H1 (cell line): ENCODE data around the gene CST8. TPM values are rescaled to one million over a fixed set of nuclear protein-coding genes. Genes with fewer than 3 reads are reported as not detected.

Experiments used
- CTCF ChIA-PET: fragments of 300-600 bp; sonication (Branson Sonifier 250); formaldehyde crosslinking; loops from one replicate; lab custom pipeline; 2021; ENCODE audit not compliant: partially characterized antibody; lab: Charles Lee
- POLR2A ChIA-PET: fragments of 300-600 bp; sonication (Branson Sonifier 250); formaldehyde crosslinking; loops from one replicate; lab custom pipeline; 2021; ENCODE audit warnings: inconsistent platforms; ENCODE audit not compliant: partially characterized antibody; lab: Charles Lee
- DNase-seq, 2 experiments: peaks; one replicate each; pipeline versions ENCODE4 v3.0.0 to v3.0.0-alpha.2; 2010 to 2022; ENCODE audit warnings: low spot score in 2 of 2, low read depth in 1 of 2, mixed read lengths in 1 of 2
- FAIRE-seq: peaks from 2 replicates; lab custom pipeline; 2011; peaks lifted over from hg19 to GRCh38; lab: Jason Lieb, UNC
- H2AFZ ChIP-seq: 2 replicates; pipeline ENCODE4 v1.8.1; 2012; ENCODE audit warnings: low read length, inconsistent platforms
- H2AK5ac ChIP-seq: 2 replicates; pipeline ENCODE4 v1.6.1; 2013; ENCODE audit warnings: low read depth, low read length
- H2BK120ac ChIP-seq: replicated peaks from 2 replicates; pipeline ENCODE3; 2013; ENCODE audit warnings: low read depth, low read length, inconsistent platforms
- H2BK12ac ChIP-seq: 2 replicates; pipeline ENCODE4 v1.6.1; 2013; ENCODE audit warnings: low read depth, low read length
- H2BK15ac ChIP-seq: 2 replicates; pipeline ENCODE4 v1.6.1; 2013; ENCODE audit warnings: low read length
- H2BK20ac ChIP-seq: 2 replicates; pipeline ENCODE4 v1.6.1; 2013; ENCODE audit warnings: low read length
- H2BK5ac ChIP-seq: 2 replicates; pipeline ENCODE4 v1.6.1; 2013; ENCODE audit warnings: low read depth, low read length
- H3K14ac ChIP-seq: 2 replicates; pipeline ENCODE4 v1.6.1; 2013; ENCODE audit warnings: inconsistent platforms; ENCODE audit not compliant: insufficient read length
- H3K18ac ChIP-seq: 2 replicates; pipeline ENCODE4 v1.6.1; 2013; ENCODE audit warnings: low read length; ENCODE audit errors: extremely low read depth
- H3K23ac ChIP-seq: 2 replicates; pipeline ENCODE4 v1.6.1; 2013; ENCODE audit warnings: inconsistent platforms; ENCODE audit not compliant: insufficient read length
- H3K23me2 ChIP-seq: 2 replicates; pipeline ENCODE4 v1.6.1; 2013; ENCODE audit warnings: low read depth, low read length
- H3K27ac ChIP-seq: 2 replicates; pipeline ENCODE4 v1.6.1; 2011; ENCODE audit warnings: low read depth, low read length, inconsistent platforms
- H3K27me3 ChIP-seq, 4 experiments: replicated peaks in 1 of 4; 1 replicate in 1 of 4; 2 replicates in 3 of 4; pipeline versions ENCODE4 v1.6.1 to v1.8.1; 2011 to 2013; ENCODE audit warnings: low read length in 3 of 4, mild to moderate bottlenecking in 3 of 4, inconsistent platforms in 2 of 4, mixed read lengths in 2 of 4, moderate library complexity in 1 of 4; ENCODE audit not compliant: control insufficient read depth in 3 of 4, insufficient read depth in 3 of 4; ENCODE audit errors: extremely low read depth in 1 of 4
- H3K36me3 ChIP-seq, 4 experiments: 2 replicates each; pipeline versions ENCODE4 v1.6.1 to v1.8.1; 2011 to 2013; ENCODE audit warnings: mild to moderate bottlenecking in 4 of 4, low read length in 3 of 4, moderate library complexity in 2 of 4, control low read depth in 1 of 4, inconsistent platforms in 1 of 4; ENCODE audit not compliant: insufficient read depth in 4 of 4, control insufficient read depth in 2 of 4
- H3K4ac ChIP-seq: replicated peaks from 2 replicates; pipeline ENCODE3; 2013; ENCODE audit warnings: low read length, low read depth, mixed read lengths, inconsistent platforms; ENCODE audit not compliant: insufficient read length
- H3K4me1 ChIP-seq, 4 experiments: replicated peaks in 1 of 4; 1 replicate in 1 of 4; 2 replicates in 3 of 4; pipeline versions ENCODE4 v1.6.1 to v1.8.1; 2011 to 2013; ENCODE audit warnings: low read length in 3 of 4, inconsistent platforms in 2 of 4, mixed read lengths in 1 of 4; ENCODE audit not compliant: insufficient read depth in 4 of 4, control insufficient read depth in 3 of 4
- H3K4me2 ChIP-seq, 2 experiments: 2 replicates each; pipeline versions ENCODE4 v1.6.1 to v1.8.1; 2011 to 2013; ENCODE audit warnings: low read depth in 2 of 2, low read length in 2 of 2, control low read depth in 1 of 2, inconsistent platforms in 1 of 2, mild to moderate bottlenecking in 1 of 2; ENCODE audit not compliant: insufficient read depth in 1 of 2
- H3K4me3 ChIP-seq, 4 experiments: fragments of 200-600, 300-600 bp in 1 of 4; sonication (generic), shearing (Covaris generic), sonication (Bioruptor Twin) in 1 of 4; 2 replicates each; pipeline versions ENCODE4 v1.5.1 to v1.8.1; 2011 to 2016; ENCODE audit warnings: low read length in 4 of 4, low read depth in 3 of 4, control low read depth in 2 of 4, inconsistent platforms in 2 of 4, mild to moderate bottlenecking in 2 of 4, mixed read lengths in 1 of 4, moderate library complexity in 1 of 4; ENCODE audit not compliant: insufficient read depth in 2 of 4; ENCODE audit errors: extremely low read depth in 1 of 4
- H3K56ac ChIP-seq: replicated peaks from 2 replicates; pipeline ENCODE3; 2013; ENCODE audit warnings: low read depth, mild to moderate bottlenecking, mixed read lengths, low read length, inconsistent platforms; ENCODE audit not compliant: insufficient read length
- H3K79me1 ChIP-seq: 2 replicates; pipeline ENCODE4 v1.6.1; 2013; ENCODE audit warnings: low read depth, low read length, control low read depth
- H3K79me2 ChIP-seq, 2 experiments: 2 replicates each; pipeline versions ENCODE4 v1.6.1 to v1.8.1; 2012 to 2013; ENCODE audit warnings: low read length in 2 of 2, mild to moderate bottlenecking in 2 of 2, inconsistent platforms in 1 of 2; ENCODE audit not compliant: insufficient read depth in 2 of 2, control insufficient read depth in 1 of 2
- H3K9ac ChIP-seq, 4 experiments: replicated peaks in 1 of 4; 1 replicate in 1 of 4; 2 replicates in 3 of 4; pipeline versions ENCODE4 v1.6.1 to v1.8.1; 2011 to 2013; ENCODE audit warnings: low read depth in 3 of 4, low read length in 3 of 4, control low read depth in 2 of 4, mild to moderate bottlenecking in 2 of 4, moderate library complexity in 2 of 4, inconsistent platforms in 1 of 4; ENCODE audit errors: extremely low read depth in 1 of 4
- H3K9me3 ChIP-seq, 2 experiments: 2 replicates each; pipeline versions ENCODE4 v1.6.1 to v1.8.1; 2012 to 2013; ENCODE audit warnings: mild to moderate bottlenecking in 2 of 2, moderate library complexity in 2 of 2, control low read depth in 1 of 2, inconsistent platforms in 1 of 2, low read depth in 1 of 2, low read length in 1 of 2, mixed read lengths in 1 of 2; ENCODE audit not compliant: insufficient read depth in 2 of 2
- H4K20me1 ChIP-seq, 2 experiments: replicated peaks in 1 of 2; 2 replicates each; pipeline versions ENCODE3 to v1.8.1; 2011 to 2013; ENCODE audit warnings: inconsistent platforms in 2 of 2, low read length in 2 of 2, mild to moderate bottlenecking in 1 of 2; ENCODE audit not compliant: insufficient read depth in 2 of 2, control insufficient read depth in 1 of 2
- H4K5ac ChIP-seq: 2 replicates; pipeline ENCODE4 v1.6.1; 2013; ENCODE audit warnings: low read length, low read depth, mixed read lengths, inconsistent platforms; ENCODE audit not compliant: insufficient read length
- H4K8ac ChIP-seq: 2 replicates; pipeline ENCODE4 v1.8.0; 2013; ENCODE audit warnings: mild to moderate bottlenecking, moderate library complexity, low read length, inconsistent platforms; ENCODE audit not compliant: insufficient read depth; ENCODE audit errors: extremely low read depth
- H4K91ac ChIP-seq: replicated peaks from 2 replicates; pipeline ENCODE3; 2013; ENCODE audit warnings: low read length, mixed read lengths, inconsistent platforms; ENCODE audit not compliant: insufficient read length
- BRCA1 ChIP-seq: IDR thresholded peaks from 2 replicates; pipeline ENCODE4 v1.6.1; 2012; ENCODE audit warnings: low read depth, low read length, improper control_type of control experiment
- EZH2 ChIP-seq: fragments of 200-600 bp; sonication (generic); IDR thresholded peaks from 2 replicates; pipeline ENCODE4 v1.7.1; 2012; ENCODE audit warnings: low read depth, mild to moderate bottlenecking, moderate library complexity, low read length, inconsistent platforms; ENCODE audit not compliant: severe bottlenecking
- JUND ChIP-seq: IDR thresholded peaks from 2 replicates; pipeline ENCODE4 v1.6.1; 2011; ENCODE audit warnings: mild to moderate bottlenecking, improper control_type of control experiment, low read length
- RNF2 ChIP-seq: fragments of 200-900, 300-1000 bp; sonication (generic); IDR thresholded peaks from 2 replicates; pipeline ENCODE4 v1.7.1; 2016; ENCODE audit warnings: borderline replicate concordance, low read depth, mild to moderate bottlenecking, antibody characterized with exemption, low read length; ENCODE audit not compliant: poor library complexity, severe bottlenecking; ENCODE audit errors: missing control alignments
- SIN3A ChIP-seq, 2 experiments: IDR thresholded peaks in 1 of 2; conservative IDR thresholded peaks in 1 of 2; 2 replicates each; pipeline ENCODE4 v1.6.1; 2011 to 2012; ENCODE audit warnings: low read length in 2 of 2, improper control_type of control experiment in 1 of 2, low read depth in 1 of 2, mild to moderate bottlenecking in 1 of 2
- TAF1 ChIP-seq: IDR thresholded peaks from 2 replicates; pipeline ENCODE4 v1.6.1; 2011; ENCODE audit warnings: mild to moderate bottlenecking, low read depth, low read length
- TEAD4 ChIP-seq: IDR thresholded peaks from 2 replicates; pipeline ENCODE4 v1.6.1; 2012; ENCODE audit warnings: low read depth, low read length, inconsistent platforms, mixed read lengths
- WGBS, 2 experiments: shearing (Covaris generic) in 1 of 2; methylation state at CpG; one replicate each; pipeline versions ENCODE4 v1.1.6 to v1.1.7; 2013 to 2015; ENCODE audit warnings: low lambda C conversion rate in 2 of 2, mixed read lengths in 2 of 2, inconsistent platforms in 1 of 2, low coverage in 1 of 2, missing lambda C conversion rate in 1 of 2; ENCODE audit not compliant: insufficient replicate concordance in 2 of 2, insufficient coverage in 1 of 2, insufficient read length in 1 of 2; ENCODE audit errors: extremely low coverage in 1 of 2, missing lambda C conversion rate in 1 of 2; 5-methylcytosine and 5-hydroxymethylcytosine counted together
- polyA plus RNA-seq, 7 experiments: library from polyadenylated mRNA; depleted of rRNA in 3 of 7; stranded (reverse) in 5 of 7; unstranded in 2 of 7; fragments of >200 nt in 5 of 7; fragments of 200-250 nt in 2 of 7; gene quantifications; 1 replicate in 5 of 7; 2 replicates in 1 of 7; 4 replicates in 1 of 7; pipeline versions ENCODE4 v1.2.1 to v1.2.3, GENCODE V29; 2011 to 2013; ENCODE audit warnings: missing spikeins in 2 of 7, mixed read lengths in 2 of 7
- total RNA-seq: library from RNA; stranded (reverse); fragmentation: NEBNext Ultra II Directional; extraction: Animal tissue kit (Norgen Biotek cat#: 25700); gene quantifications from 2 replicates; pipeline ENCODE4 v1.2.1, GENCODE V29; 2021
- TF ChIP-seq, protein P1 (sequence below): IDR thresholded peaks from 2 replicates; pipeline ENCODE4 v1.6.1; 2012; ENCODE audit warnings: low read length, inconsistent platforms
- TF ChIP-seq, protein P2 (sequence below): IDR thresholded peaks from 2 replicates; pipeline ENCODE4 v1.6.1; 2011; ENCODE audit warnings: low read length, improper control_type of control experiment

CST8 gene
- total and polyA plus RNA-seq, 2 of the 8 experiments (the other 6 are each of a cell fraction or from before 2014, with no cell fraction given): not detected

DNA sequence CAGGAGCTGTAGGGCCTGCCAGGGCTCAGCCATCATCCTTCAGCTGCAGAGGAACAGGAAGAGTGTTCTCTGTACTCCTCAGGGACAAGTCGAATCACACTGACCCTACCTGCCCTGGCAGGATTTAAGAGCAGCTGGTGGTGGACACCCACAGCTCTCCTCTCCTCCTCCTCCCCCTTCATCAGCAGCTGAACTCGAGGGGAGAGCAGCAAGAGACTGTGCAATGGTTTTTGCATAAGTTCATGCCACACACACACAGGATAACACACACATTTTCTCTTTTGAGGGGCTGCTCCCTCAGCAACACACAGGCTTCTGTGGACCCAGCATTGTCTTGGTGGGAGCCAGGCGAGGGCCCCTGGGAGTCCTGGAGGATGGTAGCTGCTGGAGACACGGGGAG lies 38.1 kb upstream of the CST8 start, which contains the start of gene CST11:
TSS of gene CST11 (minus strand) at position 101 of the 400 bp plus-strand sequence. CDS start at position 36, 65 bp downstream.
- ChIA-PET CTCF (interaction anchor here (0.7 to 18.9 kb wide), 6 partner anchors 9 to 153 kb away, joined by 3 to 328 read pairs (median 4); partner anchors contain the start of gene CST9), POLR2A (no interaction called here)
- peak within 1 kb of the TSS; percentile 26 for H2BK120ac ChIP-seq
- no peak within 1 kb of the TSS for H3K27ac ChIP-seq
- peak within 1 kb of the TSS; percentile 25; the same call in 1 of the 2 replicates for H4K8ac ChIP-seq
- peak within 1 kb of the TSS; percentile 90 for H2BK15ac ChIP-seq
- H3K9ac ChIP-seq: no peak within 1 kb of the TSS
- DNase-seq (no peak), FAIRE-seq (no peak)
- 0 out of 4 replicates have a peak, but pooled peaks cover 0 to 5% of the 10 kb centered on the region in 2 experiments for H3K9me3 ChIP-seq
- H3K14ac ChIP-seq: no peak within 1 kb of the TSS
- H2BK5ac ChIP-seq: peak within 1 kb of the TSS; percentile 79
- H3K18ac ChIP-seq: peak within 1 kb of the TSS; percentile 80; the same call in 1 of the 2 replicates
- H2BK12ac ChIP-seq: peak within 1 kb of the TSS; percentile 100; the same call in 1 of the 2 replicates
- peaks cover 0 to 5% of the 10 kb centered on the region in 2 experiments for H4K20me1 ChIP-seq
- H3K36me3 ChIP-seq: no peaks in the 10 kb centered on the region; a peak in 1 of 8 replicates
- peaks cover 10% of the 10 kb centered on the region for H3K23me2 ChIP-seq
- no peak within 1 kb of the TSS for H3K23ac ChIP-seq
- H2AFZ ChIP-seq: 0 out of 2 replicates have a peak within 1 kb of the TSS, but pooled peaks have one; percentile 17
- no peak within 1 kb of the TSS for H3K4me2 ChIP-seq
- no peak within 1 kb of the TSS for H4K5ac ChIP-seq
- peak within 1 kb of the TSS; percentile 62 for H3K4ac ChIP-seq
- H3K27me3 ChIP-seq: peaks cover 0 to 7% (median 0%) of the 10 kb centered on the region in 4 experiments; a peak in 2 of 7 replicates
- no peak within 1 kb of the TSS for H3K4me3 ChIP-seq
- WGBS, 2 experiments: 83% methylated on average over 4 of the region's 4 CpGs; no CpG with 5 or more reads in 1 of the 2 experiments
- no peak within 1 kb of the TSS for H3K56ac ChIP-seq
- peak within 1 kb of the TSS; percentile 81 for H4K91ac ChIP-seq
- H3K79me1 ChIP-seq: no peaks in the 10 kb centered on the region
- H3K79me2 ChIP-seq: 0 out of 4 replicates have a peak, but pooled peaks cover 0 to 4% of the 10 kb centered on the region in 2 experiments
- H3K4me1 ChIP-seq: peaks cover 0 to 3% (median 0%) of the 10 kb centered on the region in 4 experiments; a peak in 2 of 7 replicates
- H2BK20ac ChIP-seq: peak within 1 kb of the TSS; percentile 99
- peak within 1 kb of the TSS; percentile 100 for H2AK5ac ChIP-seq
- TF ChIP-seq SIN3A (conservative IDR thresholded peaks at IDR 0.05 in 1 of 2, IDR thresholded peaks at IDR 0.05 in 1 of 2; ENCODE audit: low read depth in 1 of 2, low read length in 2 of 2) (no peak), TAF1 (no peak), TEAD4 (no peak), JUND (no peak), EZH2 (no peak), BRCA1 (no peak), RNF2 (no peak)
- TF ChIP-seq, protein P1, sequence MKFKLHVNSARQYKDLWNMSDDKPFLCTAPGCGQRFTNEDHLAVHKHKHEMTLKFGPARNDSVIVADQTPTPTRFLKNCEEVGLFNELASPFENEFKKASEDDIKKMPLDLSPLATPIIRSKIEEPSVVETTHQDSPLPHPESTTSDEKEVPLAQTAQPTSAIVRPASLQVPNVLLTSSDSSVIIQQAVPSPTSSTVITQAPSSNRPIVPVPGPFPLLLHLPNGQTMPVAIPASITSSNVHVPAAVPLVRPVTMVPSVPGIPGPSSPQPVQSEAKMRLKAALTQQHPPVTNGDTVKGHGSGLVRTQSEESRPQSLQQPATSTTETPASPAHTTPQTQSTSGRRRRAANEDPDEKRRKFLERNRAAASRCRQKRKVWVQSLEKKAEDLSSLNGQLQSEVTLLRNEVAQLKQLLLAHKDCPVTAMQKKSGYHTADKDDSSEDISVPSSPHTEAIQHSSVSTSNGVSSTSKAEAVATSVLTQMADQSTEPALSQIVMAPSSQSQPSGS: no peak
- TF ChIP-seq, protein P2, sequence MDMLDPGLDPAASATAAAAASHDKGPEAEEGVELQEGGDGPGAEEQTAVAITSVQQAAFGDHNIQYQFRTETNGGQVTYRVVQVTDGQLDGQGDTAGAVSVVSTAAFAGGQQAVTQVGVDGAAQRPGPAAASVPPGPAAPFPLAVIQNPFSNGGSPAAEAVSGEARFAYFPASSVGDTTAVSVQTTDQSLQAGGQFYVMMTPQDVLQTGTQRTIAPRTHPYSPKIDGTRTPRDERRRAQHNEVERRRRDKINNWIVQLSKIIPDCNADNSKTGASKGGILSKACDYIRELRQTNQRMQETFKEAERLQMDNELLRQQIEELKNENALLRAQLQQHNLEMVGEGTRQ: no peak
